GM06990 (cell line): Measurements from ENCODE around the gene WDR35.

ENCODE experiments used
- DNase-seq: peaks from one replicate; pipeline ENCODE4 v3.0.0-alpha.2; 2011; ENCODE audit not compliant: insufficient read length; ENCODE audit errors: extremely low read depth
- H3K27me3 ChIP-seq: replicated peaks from 2 replicates; pipeline ENCODE4 v1.6.0; 2011; ENCODE audit warnings: low read length; ENCODE audit not compliant: control insufficient read depth, insufficient read depth
- H3K36me3 ChIP-seq: 2 replicates; pipeline ENCODE4 v1.5.1; 2011; ENCODE audit warnings: low read length; ENCODE audit not compliant: control insufficient read depth, insufficient read depth
- H3K4me3 ChIP-seq: replicated peaks from 2 replicates; pipeline ENCODE4 v1.5.1; 2011; ENCODE audit warnings: low read depth, mild to moderate bottlenecking, control low read depth, low read length
- CTCF ChIP-seq: IDR thresholded peaks from 2 replicates; pipeline ENCODE4 v1.5.1; 2011; ENCODE audit warnings: low read length, control low read depth, mild to moderate bottlenecking, inconsistent platforms; ENCODE audit not compliant: insufficient read depth, poor library complexity, severe bottlenecking

Gene WDR35

DNA sequence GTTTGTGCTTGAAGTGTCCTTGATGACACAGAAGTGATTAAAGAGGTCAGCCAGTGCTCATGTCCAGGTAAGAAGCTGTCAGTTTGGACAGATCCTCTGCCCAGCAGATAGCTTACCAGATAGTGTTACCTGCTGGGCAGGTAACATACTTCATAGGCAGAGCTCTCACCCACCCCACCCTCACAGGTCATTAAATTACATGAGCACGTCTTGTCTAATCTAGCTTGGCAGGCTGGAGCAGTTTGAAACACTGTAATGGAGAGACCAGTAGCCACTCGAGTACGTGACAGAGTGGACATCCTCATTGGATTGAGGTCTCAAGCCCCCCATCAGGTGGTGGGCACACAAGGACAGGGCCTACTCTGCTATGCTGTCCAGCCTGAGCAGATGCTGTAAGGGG is 115.2 kb downstream of the WDR35 start:
- DNase-seq: no peak
- Histone ChIP-seq H3K36me3 (peaks cover 5% of the 10 kb centered on the region), H3K4me3 (no peak overlapping the region), H3K27me3 (no peaks in the 10 kb centered on the region)
- TF ChIP-seq CTCF: no peak

DNA sequence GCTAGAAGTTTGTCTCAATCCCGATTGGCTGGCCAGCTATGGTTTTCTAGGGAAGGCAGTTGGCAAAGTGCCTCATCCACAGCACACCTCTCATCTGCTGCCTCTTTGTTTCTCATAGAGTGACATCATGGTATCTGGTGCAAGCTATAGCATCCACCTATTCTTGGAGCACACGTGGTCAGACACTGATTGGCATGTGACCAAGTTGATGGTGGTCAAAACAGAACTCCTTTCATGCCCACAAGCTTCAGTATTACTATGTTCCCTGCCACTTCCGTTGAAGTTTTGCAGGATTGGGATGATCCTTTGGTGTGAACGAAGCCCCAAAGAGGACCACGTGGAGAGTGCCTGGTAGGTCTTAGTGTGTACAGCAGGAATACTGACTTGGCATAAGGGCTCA is 116.9 kb downstream of the WDR35 start:
- no peak for TF ChIP-seq CTCF

DNA sequence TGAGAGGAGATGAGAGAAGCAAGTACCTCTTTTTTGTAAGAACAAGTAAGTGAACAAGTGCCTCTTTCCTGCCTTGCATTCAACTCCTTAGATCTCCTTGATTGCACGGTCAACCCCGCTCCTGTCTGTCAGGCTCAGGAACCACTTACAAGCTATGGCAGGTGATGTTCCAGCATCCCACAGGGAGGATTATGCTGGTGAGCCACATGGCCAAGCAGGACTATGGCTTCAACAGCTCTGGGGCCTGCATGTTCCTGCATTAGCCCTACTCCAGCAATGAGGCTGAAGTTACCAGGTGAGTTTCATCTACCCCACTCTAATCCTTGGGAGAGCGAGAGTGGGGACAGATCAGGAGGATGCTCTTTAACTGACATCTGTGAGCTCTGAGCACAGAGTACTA is 117.6 kb downstream of the WDR35 start:
- H3K36me3 ChIP-seq: peaks cover 5% of the 10 kb centered on the region
- H3K4me3 ChIP-seq: no peak overlapping the region
- TF ChIP-seq CTCF: no peak
- no peak for DNase-seq
- H3K27me3 ChIP-seq: no peaks in the 10 kb centered on the region

More for the DNA sequence above, 116.9 kb downstream of the WDR35 start:
- Histone ChIP-seq H3K27me3 (no peaks in the 10 kb centered on the region), H3K36me3 (peaks cover 5% of the 10 kb centered on the region), H3K4me3 (no peak overlapping the region)
- DNase-seq: no peak

GRCh38 chr2:19871836-19872235 is 118.1 kb downstream of the WDR35 start:
- TF ChIP-seq CTCF: no peak
- no peak for DNase-seq
- Histone ChIP-seq H3K27me3 (no peaks in the 10 kb centered on the region), H3K36me3 (peaks cover 5% of the 10 kb centered on the region), H3K4me3 (no peak overlapping the region)

DNA sequence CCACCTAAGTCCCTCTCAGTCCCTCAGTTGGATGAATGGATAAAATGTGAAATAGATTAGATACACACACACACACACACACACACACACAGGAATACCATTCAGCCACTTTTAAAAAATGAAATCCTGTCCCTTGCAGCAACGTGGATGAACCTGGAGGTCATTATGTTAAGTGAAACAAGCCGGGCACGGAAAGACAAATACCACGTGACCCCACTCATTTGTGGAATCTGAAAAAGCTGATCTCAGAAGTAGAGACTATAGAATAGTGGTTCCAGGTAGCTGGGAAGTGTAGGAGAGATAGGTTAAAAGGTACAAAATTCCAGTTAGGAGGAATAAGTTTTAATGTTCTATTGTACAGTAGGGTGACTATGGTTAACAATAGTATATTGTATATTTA is 119.1 kb downstream of the WDR35 start:
- no peak for TF ChIP-seq CTCF
- H3K27me3 ChIP-seq: no peaks in the 10 kb centered on the region
- no peak for DNase-seq
- no peak overlapping the region for H3K4me3 ChIP-seq
- peaks cover 2% of the 10 kb centered on the region for H3K36me3 ChIP-seq
